COLO829 (cell line): ENCODE results near the gene ZNF396.

Source experiments
- DNase-seq: peaks from one replicate; pipeline ENCODE4 v3.0.0; 2012; ENCODE audit warnings: low spot score

ZNF396 gene

GRCh38 chr18:35376742-35377695 lies at the start of gene ZNF396:
Gene ZNF396 (minus strand): TSS chr18:35377337. CDS start chr18:35374292, 3,045 bp downstream.
- peak; percentile 60 for DNase-seq

GRCh38 chr18:35426786-35427185 lies 49.6 kb upstream of the ZNF396 start:
- DNase-seq: no peak

GRCh38 chr18:35424356-35424755 lies 47.2 kb upstream of the ZNF396 start:
- no peak for DNase-seq

- DNase-seq: no peak
Measured at GRCh38 chr18:35422237-35422636, 45.1 kb upstream of the ZNF396 start.

GRCh38 chr18:35418610-35419009 lies 41.5 kb upstream of the ZNF396 start:
- no peak for DNase-seq

GRCh38 chr18:35417223-35417622 lies 40.1 kb upstream of the ZNF396 start:
- DNase-seq: no peak

GRCh38 chr18:35415511-35416073 lies 38.5 kb upstream of the ZNF396 start:
- DNase-seq: no peak

GRCh38 chr18:35413163-35413511 lies 36.0 kb upstream of the ZNF396 start:
- no peak for DNase-seq

GRCh38 chr18:35411625-35412351 lies 34.7 kb upstream of the ZNF396 start:
- DNase-seq: no peak

GRCh38 chr18:35410561-35410960 lies 33.4 kb upstream of the ZNF396 start:
- no peak for DNase-seq

GRCh38 chr18:35409911-35410310 lies 32.8 kb upstream of the ZNF396 start:
- no peak for DNase-seq

- no peak for DNase-seq
Measured at GRCh38 chr18:35408843-35409261, 31.7 kb upstream of the ZNF396 start.

- peak; percentile 46 for DNase-seq
Measured at GRCh38 chr18:35407871-35408481, 30.8 kb upstream of the ZNF396 start.

GRCh38 chr18:35406666-35407065 lies 29.5 kb upstream of the ZNF396 start:
- DNase-seq: no peak

GRCh38 chr18:35397976-35398375 lies 20.8 kb upstream of the ZNF396 start:
- no peak for DNase-seq

GRCh38 chr18:35393716-35394115 lies 16.6 kb upstream of the ZNF396 start:
- no peak for DNase-seq

- DNase-seq: no peak
Measured at GRCh38 chr18:35392375-35392774, 15.2 kb upstream of the ZNF396 start.

- DNase-seq: no peak
Measured at GRCh38 chr18:35390951-35391700, 14.0 kb upstream of the ZNF396 start.

- DNase-seq: no peak
Measured at GRCh38 chr18:35389095-35389618, 12.0 kb upstream of the ZNF396 start.

- no peak for DNase-seq
Measured at GRCh38 chr18:35387152-35387571, 10.0 kb upstream of the ZNF396 start.

- peak; percentile 85 for DNase-seq
Measured at GRCh38 chr18:35386600-35387100, 9.5 kb upstream of the ZNF396 start.
